ENCODE data around the gene ZDHHC3.

Gene ZDHHC3

DNA sequence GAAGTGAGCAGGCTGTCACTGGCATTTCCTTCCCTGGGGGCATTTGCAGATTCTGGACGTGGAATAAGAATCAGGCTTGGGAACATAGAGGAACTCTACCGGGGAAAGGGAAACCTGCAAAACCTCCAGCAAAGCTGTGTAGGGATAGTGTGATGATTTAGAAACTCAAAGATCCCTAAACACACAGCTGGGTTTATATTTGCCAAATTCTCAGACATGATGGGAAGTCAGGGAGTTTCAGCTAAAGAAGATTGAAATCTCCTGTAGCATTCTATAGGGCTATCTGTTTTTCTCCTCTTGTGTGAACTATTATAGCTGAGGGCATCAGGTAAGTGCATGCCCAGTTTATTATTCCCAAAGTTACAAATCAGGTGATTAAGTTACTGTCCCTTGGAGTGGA lies 40.9 kb upstream of the ZDHHC3 start:
- H3K4me1 ChIP-seq (ENCODE audit: insufficient read depth, low read length) = no peaks in the 10 kb centered on the region
- H3K27ac ChIP-seq (ENCODE audit: low read length) = no peak overlapping the region
- H3K9me3 ChIP-seq (ENCODE audit: insufficient read depth, low read length, severe bottlenecking) = no peaks in the 10 kb centered on the region
- no peak for ATAC-seq (ENCODE audit: insufficient read depth, low read depth)
- H3K27me3 ChIP-seq (ENCODE audit: insufficient read depth, low read length, poor library complexity) = no peaks in the 10 kb centered on the region
- no peak overlapping the region for H3K4me3 ChIP-seq (ENCODE audit: low read depth in 1 of 2, low read length in 2 of 2)
- no peak overlapping the region for H3K9ac ChIP-seq (ENCODE audit: low read depth, low read length)
- H3K79me2 ChIP-seq (ENCODE audit: insufficient read depth, low read length) = no peaks in the 10 kb centered on the region
- no peaks in the 10 kb centered on the region for H4K20me1 ChIP-seq (ENCODE audit: insufficient read depth, low read length)
- H2AFZ ChIP-seq (ENCODE audit: low read depth, low read length) = no peak overlapping the region
- H3K36me3 ChIP-seq (ENCODE audit: insufficient read depth, low read length) = peaks cover 18% of the 10 kb centered on the region; the same call in 1 of the 2 replicates
- H3K4me2 ChIP-seq (ENCODE audit: insufficient read depth, low read length) = no peak overlapping the region
- TF ChIP-seq, protein P1, sequence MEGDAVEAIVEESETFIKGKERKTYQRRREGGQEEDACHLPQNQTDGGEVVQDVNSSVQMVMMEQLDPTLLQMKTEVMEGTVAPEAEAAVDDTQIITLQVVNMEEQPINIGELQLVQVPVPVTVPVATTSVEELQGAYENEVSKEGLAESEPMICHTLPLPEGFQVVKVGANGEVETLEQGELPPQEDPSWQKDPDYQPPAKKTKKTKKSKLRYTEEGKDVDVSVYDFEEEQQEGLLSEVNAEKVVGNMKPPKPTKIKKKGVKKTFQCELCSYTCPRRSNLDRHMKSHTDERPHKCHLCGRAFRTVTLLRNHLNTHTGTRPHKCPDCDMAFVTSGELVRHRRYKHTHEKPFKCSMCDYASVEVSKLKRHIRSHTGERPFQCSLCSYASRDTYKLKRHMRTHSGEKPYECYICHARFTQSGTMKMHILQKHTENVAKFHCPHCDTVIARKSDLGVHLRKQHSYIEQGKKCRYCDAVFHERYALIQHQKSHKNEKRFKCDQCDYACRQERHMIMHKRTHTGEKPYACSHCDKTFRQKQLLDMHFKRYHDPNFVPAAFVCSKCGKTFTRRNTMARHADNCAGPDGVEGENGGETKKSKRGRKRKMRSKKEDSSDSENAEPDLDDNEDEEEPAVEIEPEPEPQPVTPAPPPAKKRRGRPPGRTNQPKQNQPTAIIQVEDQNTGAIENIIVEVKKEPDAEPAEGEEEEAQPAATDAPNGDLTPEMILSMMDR (IDR thresholded peaks at IDR 0.05; ENCODE audit: borderline replicate concordance, extremely low read depth, low read length, poor library complexity, severe bottlenecking) = no peak
- TF ChIP-seq EZH2 (IDR thresholded peaks at IDR 0.05; ENCODE audit: borderline replicate concordance, low read depth, low read length, severe bottlenecking) = no peak
- DNase-seq = no peak

DNA sequence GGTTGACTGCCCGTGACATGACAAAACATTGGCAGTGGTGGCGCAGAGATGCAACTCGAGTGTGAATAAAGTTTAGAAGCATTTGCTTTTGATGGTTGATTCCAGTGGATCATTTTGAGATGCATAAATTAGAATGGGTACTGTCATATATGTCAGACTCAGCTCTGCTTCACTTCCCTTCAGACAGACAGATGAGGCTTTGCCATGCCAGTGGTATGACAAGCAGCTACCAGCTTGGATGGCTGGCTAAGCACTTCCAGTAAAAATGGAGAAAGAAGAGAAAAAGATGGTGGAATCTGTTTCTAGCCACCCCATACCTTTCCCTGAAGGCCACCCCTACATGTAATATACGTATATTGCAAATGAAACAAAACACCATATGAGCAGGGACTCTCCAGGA lies 36.6 kb upstream of the ZDHHC3 start:
- Histone ChIP-seq H3K4me3 (ENCODE audit: low read depth in 1 of 2, low read length in 2 of 2) (no peak overlapping the region), H3K4me2 (ENCODE audit: insufficient read depth, low read length) (no peak overlapping the region), H3K9ac (ENCODE audit: low read depth, low read length) (no peak overlapping the region), H3K27me3 (ENCODE audit: insufficient read depth, low read length, poor library complexity) (no peaks in the 10 kb centered on the region), H3K9me3 (ENCODE audit: insufficient read depth, low read length, severe bottlenecking) (no peaks in the 10 kb centered on the region), H3K27ac (ENCODE audit: low read length) (no peak overlapping the region), H3K4me1 (ENCODE audit: insufficient read depth, low read length) (no peaks in the 10 kb centered on the region), H3K79me2 (ENCODE audit: insufficient read depth, low read length) (no peaks in the 10 kb centered on the region), H2AFZ (ENCODE audit: low read depth, low read length) (no peak overlapping the region), H3K36me3 (ENCODE audit: insufficient read depth, low read length) (peaks cover 31% of the 10 kb centered on the region), H4K20me1 (ENCODE audit: insufficient read depth, low read length) (no peaks in the 10 kb centered on the region)
- no peak for TF ChIP-seq EZH2 (IDR thresholded peaks at IDR 0.05; ENCODE audit: borderline replicate concordance, low read depth, low read length, severe bottlenecking)
- ATAC-seq (ENCODE audit: insufficient read depth, low read depth) (no peak), DNase-seq (no peak)

DNA sequence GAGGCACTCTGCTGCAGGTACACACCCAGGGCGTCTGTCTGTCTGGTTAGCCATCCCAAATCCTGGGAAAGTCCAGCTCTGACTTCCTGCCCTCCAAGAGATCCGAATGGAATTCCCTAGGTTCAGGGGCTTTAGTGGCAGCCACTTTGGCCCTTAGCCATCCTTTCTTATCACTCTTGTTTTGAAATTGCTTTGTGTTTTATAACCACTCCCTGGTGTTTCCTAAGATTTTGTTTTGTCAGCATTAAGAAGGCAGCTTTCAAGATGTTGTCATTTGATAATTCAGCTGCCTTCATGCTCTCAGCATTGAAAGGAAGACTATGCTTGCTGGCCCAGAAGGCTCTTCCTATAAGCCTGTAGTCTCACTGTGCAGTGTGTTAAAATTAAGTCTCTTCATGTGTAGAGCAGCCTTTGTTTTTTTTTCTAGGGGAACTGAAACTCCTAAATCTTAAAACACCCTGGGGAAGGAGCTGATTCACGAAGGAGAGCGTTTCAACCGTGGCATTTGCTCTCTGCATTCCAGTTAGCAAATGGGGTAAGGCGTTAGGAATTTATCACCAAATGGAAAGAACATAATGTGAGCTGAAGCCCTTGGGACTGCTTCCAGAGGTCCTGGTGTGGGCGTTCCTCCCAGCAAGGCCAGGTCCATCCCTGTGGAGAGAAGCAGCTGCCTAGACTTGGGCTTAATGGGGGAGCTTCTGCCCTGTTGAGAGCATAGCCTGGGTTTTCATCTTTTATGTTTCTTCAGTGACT lies 36.0 kb upstream of the ZDHHC3 start:
- Histone ChIP-seq H3K79me2 (ENCODE audit: insufficient read depth, low read length) (no peaks in the 10 kb centered on the region), H3K27me3 (ENCODE audit: insufficient read depth, low read length, poor library complexity) (no peaks in the 10 kb centered on the region), H3K4me2 (ENCODE audit: insufficient read depth, low read length) (no peak overlapping the region), H4K20me1 (ENCODE audit: insufficient read depth, low read length) (no peaks in the 10 kb centered on the region), H3K9ac (ENCODE audit: low read depth, low read length) (no peak overlapping the region), H3K4me3 (ENCODE audit: low read depth in 1 of 2, low read length in 2 of 2) (no peak overlapping the region), H3K27ac (ENCODE audit: low read length) (no peak overlapping the region), H3K9me3 (ENCODE audit: insufficient read depth, low read length, severe bottlenecking) (no peaks in the 10 kb centered on the region), H2AFZ (ENCODE audit: low read depth, low read length) (no peak overlapping the region), H3K4me1 (ENCODE audit: insufficient read depth, low read length) (no peaks in the 10 kb centered on the region), H3K36me3 (ENCODE audit: insufficient read depth, low read length) (peaks cover 37% of the 10 kb centered on the region)
- DNase-seq (no peak), ATAC-seq (ENCODE audit: insufficient read depth, low read depth) (no peak)
- TF ChIP-seq, protein P1 (IDR thresholded peaks at IDR 0.05; ENCODE audit: borderline replicate concordance, extremely low read depth, low read length, poor library complexity, severe bottlenecking) = no peak
- TF ChIP-seq EZH2 (IDR thresholded peaks at IDR 0.05; ENCODE audit: borderline replicate concordance, low read depth, low read length, severe bottlenecking) = no peak

DNA sequence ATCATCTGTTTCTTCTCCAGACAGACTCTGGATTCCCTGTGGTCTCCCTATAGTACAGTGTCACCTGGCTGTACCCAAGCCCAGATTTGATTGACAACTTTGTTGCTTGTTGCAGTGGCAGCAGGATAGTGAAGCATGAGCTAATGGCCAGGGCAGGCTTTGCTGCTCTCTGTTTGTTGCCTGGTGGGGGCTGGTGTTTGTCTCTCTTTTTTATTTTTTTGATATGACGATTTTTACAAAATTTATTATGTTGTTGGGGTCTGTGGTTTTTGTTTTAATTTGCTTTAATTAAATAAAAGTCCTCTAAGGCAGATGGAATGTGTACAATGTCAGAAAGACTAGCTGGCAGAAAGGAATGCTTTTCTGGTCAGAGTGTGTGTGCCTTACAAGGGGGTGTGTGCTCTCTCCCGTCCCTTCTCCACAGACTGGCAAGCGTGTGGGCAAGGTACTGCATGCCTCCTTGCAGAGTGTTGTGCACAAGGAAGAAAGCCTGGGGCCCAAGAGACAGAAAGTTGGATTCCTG lies 34.9 kb upstream of the ZDHHC3 start:
- no peak for TF ChIP-seq EZH2 (IDR thresholded peaks at IDR 0.05; ENCODE audit: borderline replicate concordance, low read depth, low read length, severe bottlenecking)
- TF ChIP-seq, protein P1 (IDR thresholded peaks at IDR 0.05; ENCODE audit: borderline replicate concordance, extremely low read depth, low read length, poor library complexity, severe bottlenecking) = no peak
- Histone ChIP-seq H3K79me2 (ENCODE audit: insufficient read depth, low read length) (no peaks in the 10 kb centered on the region), H3K4me1 (ENCODE audit: insufficient read depth, low read length) (peaks cover under 1% of the 10 kb centered on the region; the same call in 1 of the 2 replicates), H2AFZ (ENCODE audit: low read depth, low read length) (no peak overlapping the region), H4K20me1 (ENCODE audit: insufficient read depth, low read length) (no peaks in the 10 kb centered on the region), H3K4me2 (ENCODE audit: insufficient read depth, low read length) (no peak overlapping the region), H3K36me3 (ENCODE audit: insufficient read depth, low read length) (peaks cover 40% of the 10 kb centered on the region), H3K9ac (ENCODE audit: low read depth, low read length) (no peak overlapping the region), H3K4me3 (ENCODE audit: low read depth in 1 of 2, low read length in 2 of 2) (no peak overlapping the region), H3K9me3 (ENCODE audit: insufficient read depth, low read length, severe bottlenecking) (no peaks in the 10 kb centered on the region), H3K27me3 (ENCODE audit: insufficient read depth, low read length, poor library complexity) (no peaks in the 10 kb centered on the region), H3K27ac (ENCODE audit: low read length) (no peak overlapping the region)
- DNase-seq (no peak), ATAC-seq (ENCODE audit: insufficient read depth, low read depth) (no peak)

All from DND-41 (cell line).